GM12872 (cell line): ENCODE measurements around the gene ARHGEF7.
A peak's percentile ranks its signal among the peaks of the same experiment; 100 is the strongest.

Source experiments
- TF ChIP-seq, protein P1 (sequence below): IDR thresholded peaks from 3 replicates; pipeline ENCODE4 v1.5.1; 2011; ENCODE audit warnings: low read depth, mild to moderate bottlenecking, low read length, moderate library complexity; ENCODE audit not compliant: insufficient read depth

The ARHGEF7 gene

DNA sequence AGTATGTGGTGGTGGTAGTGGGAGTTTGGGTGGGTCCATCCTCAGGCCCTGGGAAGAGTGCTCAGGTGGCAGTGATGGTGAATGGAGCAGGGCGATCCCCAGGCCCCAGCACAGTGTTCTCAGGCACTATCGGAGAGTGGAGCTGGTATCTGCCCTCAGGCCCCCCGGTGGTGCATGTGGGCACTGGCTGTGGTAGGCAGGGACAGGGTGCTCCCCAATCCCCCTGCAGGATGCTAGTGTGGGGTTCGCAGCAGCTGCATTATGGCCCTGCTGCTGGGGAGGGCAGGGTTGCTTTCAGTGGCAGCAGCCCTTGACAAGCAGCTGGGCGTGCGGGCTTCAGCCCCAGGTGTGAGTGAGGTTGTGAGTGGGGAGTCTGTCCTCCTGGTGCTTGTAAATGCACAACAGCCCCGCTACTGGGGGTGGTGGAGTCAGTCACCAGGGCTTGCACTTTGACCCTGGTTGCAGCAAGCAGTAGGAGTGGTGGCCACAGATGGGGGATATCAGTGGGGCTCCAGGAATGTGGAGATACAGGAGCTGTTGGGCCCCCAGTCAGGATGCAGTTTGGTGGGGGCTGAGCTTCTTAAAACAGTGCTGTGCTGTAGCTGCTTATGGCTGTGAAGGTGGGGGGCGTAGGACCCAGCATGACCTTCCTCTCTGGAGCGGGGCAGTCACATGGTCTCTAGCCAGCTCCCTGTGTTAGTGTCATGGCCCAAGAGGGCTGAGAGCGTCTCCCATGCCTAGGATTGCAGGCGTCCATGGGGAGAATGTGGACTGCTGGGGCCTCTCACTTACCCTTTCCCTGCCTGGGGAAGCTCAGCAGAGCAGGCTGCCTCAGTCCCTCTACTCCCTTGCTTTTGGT, 38.7 kb upstream of the ARHGEF7 start:
- TF ChIP-seq, protein P1, sequence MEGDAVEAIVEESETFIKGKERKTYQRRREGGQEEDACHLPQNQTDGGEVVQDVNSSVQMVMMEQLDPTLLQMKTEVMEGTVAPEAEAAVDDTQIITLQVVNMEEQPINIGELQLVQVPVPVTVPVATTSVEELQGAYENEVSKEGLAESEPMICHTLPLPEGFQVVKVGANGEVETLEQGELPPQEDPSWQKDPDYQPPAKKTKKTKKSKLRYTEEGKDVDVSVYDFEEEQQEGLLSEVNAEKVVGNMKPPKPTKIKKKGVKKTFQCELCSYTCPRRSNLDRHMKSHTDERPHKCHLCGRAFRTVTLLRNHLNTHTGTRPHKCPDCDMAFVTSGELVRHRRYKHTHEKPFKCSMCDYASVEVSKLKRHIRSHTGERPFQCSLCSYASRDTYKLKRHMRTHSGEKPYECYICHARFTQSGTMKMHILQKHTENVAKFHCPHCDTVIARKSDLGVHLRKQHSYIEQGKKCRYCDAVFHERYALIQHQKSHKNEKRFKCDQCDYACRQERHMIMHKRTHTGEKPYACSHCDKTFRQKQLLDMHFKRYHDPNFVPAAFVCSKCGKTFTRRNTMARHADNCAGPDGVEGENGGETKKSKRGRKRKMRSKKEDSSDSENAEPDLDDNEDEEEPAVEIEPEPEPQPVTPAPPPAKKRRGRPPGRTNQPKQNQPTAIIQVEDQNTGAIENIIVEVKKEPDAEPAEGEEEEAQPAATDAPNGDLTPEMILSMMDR, result peak; percentile 26; the same call in 1 of the 3 replicates

DNA sequence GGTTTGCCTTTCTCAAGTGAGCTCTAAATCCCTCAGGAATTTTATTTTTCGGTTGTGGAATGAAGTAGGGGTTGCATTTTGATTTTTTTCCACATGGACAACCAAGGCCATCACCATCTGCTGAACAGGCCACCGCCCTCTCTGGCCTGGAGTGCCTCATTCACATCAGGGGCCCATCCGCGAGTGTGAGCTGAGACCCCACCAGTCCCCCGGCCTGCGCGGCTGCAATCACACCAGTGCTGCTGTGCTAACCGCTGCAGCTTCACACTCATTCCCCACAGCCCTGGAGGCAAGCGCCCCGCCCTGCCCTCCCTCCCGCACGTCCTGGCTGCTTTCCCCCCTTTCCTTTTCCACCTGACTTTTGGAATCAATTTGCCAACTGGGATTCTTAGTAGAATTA, 35.7 kb upstream of the ARHGEF7 start:
- TF ChIP-seq, protein P1, result no peak

DNA sequence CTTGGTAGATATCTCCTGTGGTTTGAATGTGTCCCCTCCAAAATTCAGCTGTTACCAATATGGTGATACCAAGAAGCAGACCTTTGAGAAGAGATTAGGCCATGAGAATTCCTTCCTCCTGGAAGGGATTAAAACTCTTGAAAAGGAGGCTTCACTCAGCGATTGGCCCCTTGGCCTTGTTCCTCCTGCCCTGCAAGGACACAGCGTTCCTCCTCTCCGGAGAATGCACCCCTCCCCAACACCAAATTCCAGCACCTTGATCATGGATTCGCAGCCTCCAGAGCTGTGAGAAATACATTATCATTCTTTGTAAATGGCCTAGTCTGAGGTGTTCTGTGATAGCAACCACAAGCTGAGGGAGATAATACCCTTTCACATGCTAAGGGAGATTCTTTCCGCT, 34.5 kb upstream of the ARHGEF7 start:
- TF ChIP-seq, protein P1, result no peak

DNA sequence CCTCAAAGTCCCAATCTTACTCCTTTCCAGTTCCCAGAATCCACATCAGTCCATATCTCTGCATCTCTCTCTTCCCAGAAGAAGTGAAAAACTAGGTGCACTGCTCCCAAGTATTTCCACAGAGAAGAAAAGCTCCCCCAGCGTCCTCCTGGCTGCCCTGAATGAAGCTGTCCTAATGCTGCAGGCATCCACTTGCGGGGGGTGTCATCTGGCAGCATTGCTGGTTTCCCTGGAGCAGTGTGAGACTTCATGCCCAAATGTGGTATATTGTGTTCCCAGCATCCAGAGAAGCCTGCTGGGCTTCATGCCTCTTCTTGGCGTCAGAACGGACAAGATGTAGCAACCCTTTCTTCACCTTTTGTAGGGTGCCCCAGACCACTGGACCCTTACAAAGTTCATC, 32.9 kb upstream of the ARHGEF7 start:
- TF ChIP-seq, protein P1, result no peak

DNA sequence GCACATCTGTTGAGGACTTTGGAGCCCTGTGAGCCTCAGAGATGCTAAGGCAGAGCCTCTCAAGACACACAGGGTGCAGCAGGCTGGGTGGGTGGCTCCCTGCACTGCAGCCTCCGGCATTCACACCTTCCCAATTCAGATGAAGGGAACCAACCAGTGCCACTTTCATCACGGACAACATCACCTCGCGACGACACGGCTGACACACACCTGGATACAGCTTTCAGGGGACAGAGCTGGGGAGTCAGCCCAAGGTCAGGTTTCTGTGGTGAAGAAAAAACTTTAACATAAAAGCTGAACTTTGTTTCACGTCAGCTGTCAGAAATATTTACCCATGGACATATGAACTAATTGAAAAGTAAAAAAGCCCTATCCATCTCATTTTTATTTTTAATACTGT, 24.9 kb upstream of the ARHGEF7 start:
- TF ChIP-seq, protein P1, result no peak

DNA sequence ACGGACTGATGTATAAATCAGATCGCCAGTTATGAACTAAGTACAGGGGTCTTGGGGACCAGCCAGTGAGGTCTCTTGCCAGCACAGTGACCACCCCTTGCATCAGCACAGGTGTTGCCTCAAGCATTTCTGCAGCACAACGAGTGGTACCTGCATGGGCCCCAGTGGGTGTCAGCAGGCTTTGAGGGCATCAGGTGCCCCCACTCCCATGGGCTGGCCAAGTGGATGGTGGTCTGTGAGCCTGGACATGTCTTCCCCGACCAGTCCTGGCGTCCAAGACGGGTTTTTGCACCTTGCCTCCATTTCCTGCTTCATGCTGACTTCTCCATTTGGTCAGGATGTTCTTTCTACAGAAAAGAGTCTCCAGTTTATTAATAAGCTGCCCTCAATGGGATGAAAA, 22.4 kb upstream of the ARHGEF7 start:
- TF ChIP-seq, protein P1, result no peak

DNA sequence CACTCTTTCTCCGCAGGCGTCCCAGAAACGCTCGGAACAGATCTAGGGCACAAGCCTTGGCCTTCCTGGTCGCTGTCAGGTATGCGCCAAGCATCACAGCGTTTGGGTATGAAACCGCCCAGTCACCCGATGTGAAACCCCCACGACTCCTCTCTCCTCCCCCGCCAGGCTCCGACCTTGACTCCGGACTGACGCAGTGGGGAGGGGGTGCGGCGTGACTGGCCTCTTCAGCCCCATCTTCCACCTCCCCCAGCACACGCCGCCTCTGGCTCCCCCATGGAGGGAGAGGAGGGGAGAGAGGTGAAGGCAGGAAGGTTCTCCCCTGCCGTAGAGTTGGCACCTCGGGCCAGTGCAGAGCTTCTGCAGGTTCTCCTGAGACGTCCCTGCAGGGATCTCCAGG, 22.0 kb upstream of the ARHGEF7 start:
- TF ChIP-seq, protein P1, result no peak
